Upper lobe of left lung (tissue), 4 donors: ENCODE data around the gene GTF3A.

ENCODE experiments used
- CTCF ChIP-seq, 6 experiments: fragments of 450-650 bp in 4 of 6; fragments of 200-600 bp in 2 of 6; sonication (generic) in 2 of 6; IDR thresholded peaks; one replicate each; pipeline ENCODE4 v1.5.1; 2016 to 2019; ENCODE audit warnings: antibody characterized with exemption in 6 of 6
- POLR2AphosphoS5 ChIP-seq, 2 donors: sonication (generic); formaldehyde crosslinking; IDR thresholded peaks; one replicate each; pipeline ENCODE4 v1.5.1; 2017; ENCODE audit warnings: antibody characterized with exemption in 2 of 2

DNA sequence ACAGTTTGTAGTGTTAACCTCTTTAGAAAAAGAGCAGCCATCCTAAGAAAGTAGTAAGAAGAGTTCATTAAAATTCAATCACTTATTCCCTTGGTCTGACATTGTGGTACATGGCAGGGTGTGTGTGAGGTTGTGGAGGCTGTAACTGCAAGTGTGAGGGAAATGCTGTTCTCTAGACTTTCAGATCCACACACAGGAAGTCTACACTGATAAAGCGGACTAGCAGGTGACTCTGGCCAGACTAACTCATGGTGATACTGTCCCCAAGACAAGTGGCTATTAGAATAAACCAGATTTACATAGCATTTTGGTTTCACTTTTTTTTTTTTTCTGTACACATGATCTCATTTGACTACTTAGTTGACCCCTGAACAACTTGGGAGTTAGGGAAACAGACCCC is 16.0 kb downstream of the GTF3A start:
- no peak for TF ChIP-seq CTCF (IDR thresholded peaks at IDR 0.05)
- no peak for TF ChIP-seq POLR2AphosphoS5 (IDR thresholded peaks at IDR 0.05)
